Panc1 (cell line): ENCODE measurements around the gene SLC25A29. TPM values are rescaled to one million over a fixed set of nuclear protein-coding genes. Genes with fewer than 3 reads are reported as not detected.

Experiments used
- ATAC-seq: fragments of 200-7000 bp; cut with Tn5 transposase; 2 replicates; pipeline ENCODE4 v1.9.1; 2020; ENCODE audit warnings: mild to moderate bottlenecking, moderate library complexity
- BruUV-seq: library from RNA; stranded (reverse); fragments of 400-500 nt; replicated peaks from 2 replicates; lab custom pipeline; 2021; lab: Mats Ljungman, UMichigan
- CTCF ChIA-PET: fragments of 300-600 bp; sonication (Branson Sonifier 250); formaldehyde crosslinking; loops from one replicate; lab custom pipeline; 2022; ENCODE audit warnings: antibody characterized with exemption; lab: Charles Lee
- POLR2A ChIA-PET: fragments of 300-600 bp; sonication (Branson Sonifier 250); formaldehyde crosslinking; loops from one replicate; lab custom pipeline; 2022; ENCODE audit warnings: antibody characterized with exemption; lab: Charles Lee
- DNase-seq: peaks from one replicate; pipeline ENCODE4 v3.0.0-alpha.2; 2010; ENCODE audit warnings: low read depth, low spot score
- H3K27ac ChIP-seq: 2 replicates; pipeline ENCODE4 v1.5.1; 2011; ENCODE audit warnings: mild to moderate bottlenecking, low read length, inconsistent platforms
- H3K27me3 ChIP-seq: fragments of 200-500 bp; sonication (Bioruptor generic); 2 replicates; pipeline ENCODE4 v1.6.0; 2014; ENCODE audit warnings: low read length, inconsistent platforms; ENCODE audit not compliant: control insufficient read depth, insufficient read depth
- H3K36me3 ChIP-seq: fragments of 200-500 bp; sonication (Bioruptor generic); 2 replicates; pipeline ENCODE4 v1.5.1; 2014; ENCODE audit warnings: inconsistent platforms, mild to moderate bottlenecking, low read length, moderate library complexity; ENCODE audit not compliant: control insufficient read depth, insufficient read depth
- H3K4me1 ChIP-seq: 2 replicates; pipeline ENCODE4 v1.5.1; 2011; ENCODE audit warnings: inconsistent platforms, mild to moderate bottlenecking, low read length, moderate library complexity; ENCODE audit not compliant: control insufficient read depth, insufficient read depth
- H3K4me3 ChIP-seq, 2 experiments: 2 replicates each; pipeline ENCODE4 v1.5.1; 2011 to 2012; ENCODE audit warnings: low read depth in 2 of 2, low read length in 2 of 2, mild to moderate bottlenecking in 2 of 2, inconsistent platforms in 1 of 2, moderate library complexity in 1 of 2
- H3K9me3 ChIP-seq: fragments of 200-500 bp; sonication (Bioruptor generic); 2 replicates; pipeline ENCODE4 v1.5.1; 2014; ENCODE audit warnings: low read depth, mild to moderate bottlenecking, inconsistent platforms, low read length, moderate library complexity; ENCODE audit not compliant: control insufficient read depth, insufficient read depth
- POLR2AphosphoS5 ChIP-seq: IDR thresholded peaks from 2 replicates; pipeline ENCODE4 v1.6.1; 2012; ENCODE audit warnings: mild to moderate bottlenecking, low read depth, low read length, moderate library complexity
- SIN3A ChIP-seq: IDR thresholded peaks from 2 replicates; pipeline ENCODE4 v1.6.1; 2012; ENCODE audit warnings: low read depth, mild to moderate bottlenecking, low read length, moderate library complexity, borderline replicate concordance; ENCODE audit not compliant: insufficient read depth
- TCF7L2 ChIP-seq: IDR thresholded peaks from 2 replicates; pipeline ENCODE4 v1.6.1; 2011; ENCODE audit warnings: mild to moderate bottlenecking, low read depth, low read length, inconsistent platforms
- in situ Hi-C: cut with HindIII; loops from 2 replicates; pipeline ENCODE4 v1.10.0; 2016; ENCODE audit warnings: low sequenced_read_pairs, low pct_unique_long_range_greater_than_20kb
- intact Hi-C: fragments of 100-400 bp; cut with micrococcal nuclease; formaldehyde crosslinking; loops from one replicate; pipeline ENCODE4 v1.10.0; 2022; ENCODE audit not compliant: unreplicated experiment
- total RNA-seq: library from RNA; stranded (reverse); gene quantifications from one replicate; pipeline ENCODE4 v1.2.1, GENCODE V29; 2021; ENCODE audit not compliant: unreplicated experiment
- TF ChIP-seq, protein P1 (sequence below): fragments of 450-650 bp; IDR thresholded peaks from 2 replicates; pipeline ENCODE4 v1.5.1; 2017; ENCODE audit warnings: mild to moderate bottlenecking
- TF ChIP-seq, protein P2 (sequence below), 2 experiments: IDR thresholded peaks; 2 replicates each; pipeline ENCODE4 v1.6.1; 2011 to 2012; ENCODE audit warnings: low read depth in 2 of 2, control low read depth in 1 of 2, low read length in 1 of 2, mild to moderate bottlenecking in 1 of 2, moderate library complexity in 1 of 2; ENCODE audit not compliant: insufficient read depth in 1 of 2

SLC25A29 gene
- total RNA-seq, 1 experiment from 2014 or later: 33.6 TPM

DNA sequence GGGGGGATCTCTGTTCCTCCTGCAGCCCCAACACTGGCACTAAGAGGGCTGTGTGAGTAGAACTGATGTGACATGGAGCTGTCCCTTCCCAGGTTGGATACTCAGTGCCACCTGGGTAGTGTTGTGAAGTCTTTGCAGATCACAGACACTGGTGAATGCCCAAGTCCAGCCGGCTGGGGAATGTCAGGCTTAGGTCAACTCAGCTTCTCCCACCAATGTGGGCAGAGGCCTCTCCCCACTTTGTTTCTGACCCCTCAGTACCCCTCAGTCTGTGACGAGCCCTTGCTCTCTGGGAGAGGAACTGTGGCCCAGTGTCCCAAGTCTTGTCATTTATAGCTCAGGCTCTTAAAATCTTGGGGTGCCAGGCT is 11.3 kb downstream of the SLC25A29 start:
- Histone ChIP-seq H3K4me1 (peaks cover 5% of the 10 kb centered on the region), H3K27me3 (no peaks in the 10 kb centered on the region), H3K27ac (no peak overlapping the region), H3K9me3 (no peaks in the 10 kb centered on the region), H3K4me3 (no peak overlapping the region), H3K36me3 (no peaks in the 10 kb centered on the region)
- TF ChIP-seq, protein P1, sequence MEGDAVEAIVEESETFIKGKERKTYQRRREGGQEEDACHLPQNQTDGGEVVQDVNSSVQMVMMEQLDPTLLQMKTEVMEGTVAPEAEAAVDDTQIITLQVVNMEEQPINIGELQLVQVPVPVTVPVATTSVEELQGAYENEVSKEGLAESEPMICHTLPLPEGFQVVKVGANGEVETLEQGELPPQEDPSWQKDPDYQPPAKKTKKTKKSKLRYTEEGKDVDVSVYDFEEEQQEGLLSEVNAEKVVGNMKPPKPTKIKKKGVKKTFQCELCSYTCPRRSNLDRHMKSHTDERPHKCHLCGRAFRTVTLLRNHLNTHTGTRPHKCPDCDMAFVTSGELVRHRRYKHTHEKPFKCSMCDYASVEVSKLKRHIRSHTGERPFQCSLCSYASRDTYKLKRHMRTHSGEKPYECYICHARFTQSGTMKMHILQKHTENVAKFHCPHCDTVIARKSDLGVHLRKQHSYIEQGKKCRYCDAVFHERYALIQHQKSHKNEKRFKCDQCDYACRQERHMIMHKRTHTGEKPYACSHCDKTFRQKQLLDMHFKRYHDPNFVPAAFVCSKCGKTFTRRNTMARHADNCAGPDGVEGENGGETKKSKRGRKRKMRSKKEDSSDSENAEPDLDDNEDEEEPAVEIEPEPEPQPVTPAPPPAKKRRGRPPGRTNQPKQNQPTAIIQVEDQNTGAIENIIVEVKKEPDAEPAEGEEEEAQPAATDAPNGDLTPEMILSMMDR: no peak
- TF ChIP-seq POLR2AphosphoS5 (no peak), TCF7L2 (no peak), SIN3A (no peak)
- TF ChIP-seq, protein P2, sequence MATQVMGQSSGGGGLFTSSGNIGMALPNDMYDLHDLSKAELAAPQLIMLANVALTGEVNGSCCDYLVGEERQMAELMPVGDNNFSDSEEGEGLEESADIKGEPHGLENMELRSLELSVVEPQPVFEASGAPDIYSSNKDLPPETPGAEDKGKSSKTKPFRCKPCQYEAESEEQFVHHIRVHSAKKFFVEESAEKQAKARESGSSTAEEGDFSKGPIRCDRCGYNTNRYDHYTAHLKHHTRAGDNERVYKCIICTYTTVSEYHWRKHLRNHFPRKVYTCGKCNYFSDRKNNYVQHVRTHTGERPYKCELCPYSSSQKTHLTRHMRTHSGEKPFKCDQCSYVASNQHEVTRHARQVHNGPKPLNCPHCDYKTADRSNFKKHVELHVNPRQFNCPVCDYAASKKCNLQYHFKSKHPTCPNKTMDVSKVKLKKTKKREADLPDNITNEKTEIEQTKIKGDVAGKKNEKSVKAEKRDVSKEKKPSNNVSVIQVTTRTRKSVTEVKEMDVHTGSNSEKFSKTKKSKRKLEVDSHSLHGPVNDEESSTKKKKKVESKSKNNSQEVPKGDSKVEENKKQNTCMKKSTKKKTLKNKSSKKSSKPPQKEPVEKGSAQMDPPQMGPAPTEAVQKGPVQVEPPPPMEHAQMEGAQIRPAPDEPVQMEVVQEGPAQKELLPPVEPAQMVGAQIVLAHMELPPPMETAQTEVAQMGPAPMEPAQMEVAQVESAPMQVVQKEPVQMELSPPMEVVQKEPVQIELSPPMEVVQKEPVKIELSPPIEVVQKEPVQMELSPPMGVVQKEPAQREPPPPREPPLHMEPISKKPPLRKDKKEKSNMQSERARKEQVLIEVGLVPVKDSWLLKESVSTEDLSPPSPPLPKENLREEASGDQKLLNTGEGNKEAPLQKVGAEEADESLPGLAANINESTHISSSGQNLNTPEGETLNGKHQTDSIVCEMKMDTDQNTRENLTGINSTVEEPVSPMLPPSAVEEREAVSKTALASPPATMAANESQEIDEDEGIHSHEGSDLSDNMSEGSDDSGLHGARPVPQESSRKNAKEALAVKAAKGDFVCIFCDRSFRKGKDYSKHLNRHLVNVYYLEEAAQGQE (IDR thresholded peaks at IDR 0.05; ENCODE audit: insufficient read depth in 1 of 2, low read depth in 2 of 2, low read length in 1 of 2): no peak
- in situ Hi-C loops: no loop called here
- POLR2A ChIA-PET: no interaction called here
- intact Hi-C loops: no loop called here
- CTCF ChIA-PET: no interaction called here
- BruUV-seq: no TSS peak
- ATAC-seq (no peak), DNase-seq (no peak)

DNA sequence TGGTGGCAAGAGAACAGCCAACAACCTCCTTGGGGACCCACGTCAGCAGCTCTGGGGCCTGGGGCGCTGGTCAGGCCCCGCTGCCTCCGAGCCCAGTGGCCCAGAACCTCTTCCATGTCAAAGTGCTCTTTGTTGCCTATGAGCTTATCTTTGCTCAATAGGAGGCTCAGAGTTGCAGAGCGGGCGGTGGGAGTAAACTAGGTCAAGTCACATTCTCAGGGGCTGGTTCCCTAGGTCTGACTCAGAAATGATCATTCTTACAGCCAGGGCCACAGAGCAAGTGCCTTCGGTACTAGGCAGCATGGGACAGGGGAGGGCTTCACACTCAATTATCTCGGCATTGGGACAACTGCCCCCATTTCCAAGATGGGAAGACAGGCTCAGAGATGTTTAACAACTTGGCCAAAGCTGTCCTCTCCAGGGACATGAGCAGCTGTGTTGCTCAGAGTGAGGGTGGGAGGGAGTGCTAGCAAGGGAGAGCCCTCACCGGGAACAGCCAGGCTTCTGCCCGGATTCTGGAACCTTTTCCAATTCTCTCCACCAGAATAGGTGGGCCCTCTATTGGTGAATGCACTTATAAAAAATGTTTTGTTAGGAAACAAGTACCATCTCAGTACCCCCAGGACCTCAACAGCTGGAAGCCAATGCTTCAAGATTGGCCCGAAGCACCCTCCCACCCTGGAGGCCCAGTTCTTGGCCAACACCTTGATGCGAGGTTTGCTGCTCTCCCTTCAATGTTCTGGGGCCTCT is 11.9 kb downstream of the SLC25A29 start:
- Histone ChIP-seq H3K4me1 (peaks cover 5% of the 10 kb centered on the region), H3K27me3 (no peaks in the 10 kb centered on the region), H3K27ac (no peak overlapping the region), H3K4me3 (no peak overlapping the region), H3K9me3 (no peaks in the 10 kb centered on the region), H3K36me3 (no peaks in the 10 kb centered on the region)
- in situ Hi-C loops: no loop called here
- no TSS peak for BruUV-seq
- ChIA-PET CTCF (no interaction called here), POLR2A (no interaction called here)
- ATAC-seq (no peak), DNase-seq (no peak)
- TF ChIP-seq, protein P1: no peak
- TF ChIP-seq SIN3A (no peak), POLR2AphosphoS5 (no peak), TCF7L2 (no peak)
- TF ChIP-seq, protein P2 (IDR thresholded peaks at IDR 0.05; ENCODE audit: insufficient read depth in 1 of 2, low read depth in 2 of 2, low read length in 1 of 2): no peak
- intact Hi-C loops: no loop called here
